Stimulated activated CD8-positive, alpha-beta memory T cell treated with anti-CD3 and anti-CD28 coated beads, Interleukin-12 subunit alpha, Interleukin-12 subunit beta, amount 100 ng/mL, for 24 hours (primary cell): ENCODE data around the gene PGM1.

Experiments used
- DNase-seq: peaks from one replicate; pipeline ENCODE4 v3.0.0-alpha.2; 2020; ENCODE audit errors: extremely low read depth

The PGM1 gene

GRCh38 chr1:63633281-63633680 lies 40.1 kb downstream of the PGM1 start:
- DNase-seq: no peak

GRCh38 chr1:63634471-63634870 lies 41.3 kb downstream of the PGM1 start:
- DNase-seq: no peak

GRCh38 chr1:63635681-63636080 lies 42.5 kb downstream of the PGM1 start:
- DNase-seq: no peak

- DNase-seq: no peak
Observed at GRCh38 chr1:63636192-63637105, 43.2 kb downstream of the PGM1 start.

GRCh38 chr1:63638471-63638870 lies 45.3 kb downstream of the PGM1 start:
- DNase-seq: no peak

- DNase-seq: no peak
Observed at GRCh38 chr1:63638875-63639274, 45.7 kb downstream of the PGM1 start.

- DNase-seq: no peak
Observed at GRCh38 chr1:63640633-63641567, 47.7 kb downstream of the PGM1 start.

GRCh38 chr1:63641615-63642014 lies 48.4 kb downstream of the PGM1 start:
- no peak for DNase-seq

- no peak for DNase-seq
Observed at GRCh38 chr1:63642901-63643300, 49.7 kb downstream of the PGM1 start.

- DNase-seq: no peak
Observed at GRCh38 chr1:63643517-63643916, 50.3 kb downstream of the PGM1 start.

GRCh38 chr1:63643926-63644325 lies 50.7 kb downstream of the PGM1 start:
- no peak for DNase-seq

- no peak for DNase-seq
Observed at GRCh38 chr1:63645317-63645716, 52.1 kb downstream of the PGM1 start.

- DNase-seq: no peak
Observed at GRCh38 chr1:63648689-63649088, 55.5 kb downstream of the PGM1 start.

- no peak for DNase-seq
Observed at GRCh38 chr1:63651161-63651701, 58.0 kb downstream of the PGM1 start.

GRCh38 chr1:63653976-63654375 lies 60.8 kb downstream of the PGM1 start:
- no peak for DNase-seq

- no peak for DNase-seq
Observed at GRCh38 chr1:63659448-63659847, 66.2 kb downstream of the PGM1 start.

GRCh38 chr1:63662056-63662836 lies 69.0 kb downstream of the PGM1 start:
- no peak for DNase-seq

- no peak for DNase-seq
Observed at GRCh38 chr1:63662841-63663240, 69.6 kb downstream of the PGM1 start.

- no peak for DNase-seq
Observed at GRCh38 chr1:63663301-63663700, 70.1 kb downstream of the PGM1 start.

GRCh38 chr1:63663873-63664272 lies 70.7 kb downstream of the PGM1 start:
- no peak for DNase-seq

GRCh38 chr1:63664742-63665141 lies 71.5 kb downstream of the PGM1 start:
- no peak for DNase-seq

GRCh38 chr1:63665410-63665809 lies 72.2 kb downstream of the PGM1 start:
- no peak for DNase-seq
